Neural progenitor cell (in vitro differentiated cells): Measurements from ENCODE around the gene NTRK1. TPM values are rescaled to one million over a fixed set of nuclear protein-coding genes. Genes with fewer than 3 reads are reported as not detected.

ENCODE experiments used
- DNase-seq: peaks from one replicate; pipeline ENCODE4 v3.0.0-alpha.2; 2016; ENCODE audit warnings: low spot score
- H2AFZ ChIP-seq: fragments of 200-600 bp; sonication (generic); replicated peaks from 2 replicates; pipeline ENCODE4 v1.6.1; 2016; ENCODE audit warnings: antibody characterized with exemption
- H3F3A ChIP-seq: fragments of 200-600 bp; sonication (generic); 2 replicates; pipeline ENCODE4 v1.6.1; 2016; ENCODE audit warnings: antibody characterized with exemption, low read depth
- H3K27ac ChIP-seq: fragments of 200-600 bp; sonication (generic); 2 replicates; pipeline ENCODE4 v1.5.1; 2016; ENCODE audit warnings: mild to moderate bottlenecking
- H3K27me3 ChIP-seq: fragments of 200-600 bp; sonication (generic); 2 replicates; pipeline ENCODE4 v1.6.1; 2016; ENCODE audit warnings: mild to moderate bottlenecking, moderate library complexity
- H3K36me3 ChIP-seq: fragments of 200-600 bp; sonication (generic); 2 replicates; pipeline ENCODE4 v1.5.1; 2016
- H3K4me1 ChIP-seq: fragments of 200-600 bp; sonication (generic); 2 replicates; pipeline ENCODE4 v1.6.1; 2016; ENCODE audit warnings: mixed run types
- H3K4me2 ChIP-seq: fragments of 200-600 bp; sonication (generic); 2 replicates; pipeline ENCODE4 v1.6.1; 2016
- H3K4me3 ChIP-seq: fragments of 200-600 bp; sonication (generic); 2 replicates; pipeline ENCODE4 v1.5.1; 2016
- H3K79me2 ChIP-seq: fragments of 200-600 bp; sonication (generic); 2 replicates; pipeline ENCODE4 v1.6.1; 2016; ENCODE audit warnings: low read depth
- H3K9ac ChIP-seq: fragments of 200-600 bp; sonication (generic); 2 replicates; pipeline ENCODE4 v1.6.1; 2016
- H3K9me3 ChIP-seq: fragments of 200-600 bp; sonication (generic); 2 replicates; pipeline ENCODE4 v1.5.1; 2016; ENCODE audit warnings: low read depth
- H4K20me1 ChIP-seq: fragments of 200-600 bp; sonication (generic); 2 replicates; pipeline ENCODE4 v1.6.1; 2016; ENCODE audit warnings: low read depth
- H3K27ac Mint-ChIP-seq: 3 replicates; pipeline ENCODE4 v1.8.0; 2021; ENCODE audit warnings: mixed read lengths
- H3K27me3 Mint-ChIP-seq: 2 replicates; pipeline ENCODE4 v1.8.0; 2022; ENCODE audit warnings: low read depth, mild to moderate bottlenecking, inconsistent platforms, moderate library complexity, mixed read lengths; ENCODE audit not compliant: insufficient read depth
- H3K36me3 Mint-ChIP-seq: 3 replicates; pipeline ENCODE4 v1.8.0; 2021; ENCODE audit warnings: mixed read lengths
- H3K4me1 Mint-ChIP-seq: 3 replicates; pipeline ENCODE4 v1.8.0; 2021; ENCODE audit warnings: mixed read lengths
- H3K4me3 Mint-ChIP-seq: 3 replicates; pipeline ENCODE4 v1.8.0; 2021; ENCODE audit warnings: mild to moderate bottlenecking, moderate library complexity, mixed read lengths
- H3K9me3 Mint-ChIP-seq: 3 replicates; pipeline ENCODE4 v1.8.0; 2020; ENCODE audit warnings: mixed read lengths
- CTCF ChIP-seq: fragments of 200-600 bp; sonication (generic); IDR thresholded peaks from 2 replicates; pipeline ENCODE4 v1.5.1; 2017; ENCODE audit warnings: antibody characterized with exemption, mild to moderate bottlenecking
- EZH2 ChIP-seq: fragments of 200-600 bp; sonication (generic); IDR thresholded peaks from 2 replicates; pipeline ENCODE4 v1.6.1; 2017; ENCODE audit warnings: antibody characterized with exemption, mild to moderate bottlenecking, moderate library complexity
- EZH2phosphoT487 ChIP-seq: fragments of 200-600 bp; sonication (generic); IDR thresholded peaks from 2 replicates; pipeline ENCODE4 v1.6.1; 2017; ENCODE audit warnings: antibody characterized with exemption
- total RNA-seq: library from RNA; depleted of rRNA; stranded (reverse); fragments of >200 nt; gene quantifications from 2 replicates; pipeline ENCODE4 v1.2.3, GENCODE V29; 2015; ENCODE audit warnings: low replicate concordance

NTRK1 gene
- total RNA-seq, 1 donor from 2014 or later, result not detected

GRCh38 chr1:156930483-156930882, 69.8 kb downstream of the NTRK1 start:
- Mint-ChIP-seq H3K9me3 (peaks cover 3% of the 10 kb centered on the region), H3K36me3 (peaks cover 3% of the 10 kb centered on the region), H3K4me3 (no peak overlapping the region), H3K4me1 (peaks cover 19% of the 10 kb centered on the region), H3K27me3 (peaks cover 48% of the 10 kb centered on the region), H3K27ac (no peak overlapping the region)
- no peak for TF ChIP-seq EZH2phosphoT487
- TF ChIP-seq CTCF, result no peak
- TF ChIP-seq EZH2, result no peak
- Histone ChIP-seq H3K36me3 (no peaks in the 10 kb centered on the region), H3F3A (no peaks in the 10 kb centered on the region), H3K4me3 (no peak overlapping the region), H3K27ac (no peak overlapping the region), H3K9me3 (no peaks in the 10 kb centered on the region), H4K20me1 (peaks cover 17% of the 10 kb centered on the region), H3K79me2 (no peaks in the 10 kb centered on the region), H2AFZ (no peak overlapping the region), H3K4me2 (no peak overlapping the region), H3K4me1 (peaks cover 15% of the 10 kb centered on the region), H3K27me3 (peaks cover 65% of the 10 kb centered on the region), H3K9ac (no peak overlapping the region)
- DNase-seq, result no peak

Other genes with a start within 250 kb of the NTRK1 start
- gene HAPLN2, start 241.4 kb upstream of the NTRK1 start, total RNA-seq, result 0.65 TPM in 1 of 2 replicates, not detected in the other
- 0.46 TPM in 1 of 2 replicates, not detected in the other for gene BCAN, start 218.7 kb upstream of the NTRK1 start, total RNA-seq
- gene NES, start 183.5 kb upstream of the NTRK1 start, total RNA-seq, result 83.8 and 219 TPM in 2 replicates
- gene CRABP2, start 155.3 kb upstream of the NTRK1 start, total RNA-seq, result 110 and 156 TPM in 2 replicates
- 21.4 and 26.5 TPM in 2 replicates for gene METTL25B, start 132.4 kb upstream of the NTRK1 start, total RNA-seq
- 17.4 and 23.7 TPM in 2 replicates for gene ISG20L2, start 132.1 kb upstream of the NTRK1 start, total RNA-seq
- gene MRPL24, start 119.8 kb upstream of the NTRK1 start, total RNA-seq, result 21.4 and 24.7 TPM in 2 replicates
- 246 and 366 TPM in 2 replicates for gene HDGF, start 109.2 kb upstream of the NTRK1 start, total RNA-seq
- gene PRCC, start 93.3 kb upstream of the NTRK1 start, total RNA-seq, result 30.1 and 43.1 TPM in 2 replicates
- gene SH2D2A, start 44.0 kb upstream of the NTRK1 start, total RNA-seq, result 1.2 TPM in 1 of 2 replicates, not detected in the other
- not detected in 2 replicates for gene INSRR, start 1.7 kb upstream of the NTRK1 start, total RNA-seq
- gene PEAR1, start 32.9 kb downstream of the NTRK1 start, total RNA-seq, result 0.06 TPM in 1 of 2 replicates, not detected in the other
- not detected in 2 replicates for gene LRRC71, start 59.8 kb downstream of the NTRK1 start, total RNA-seq
- gene ARHGEF11, start 184.9 kb downstream of the NTRK1 start, total RNA-seq, result 31.9 and 33.8 TPM in 2 replicates
- gene ETV3L, start 238.9 kb downstream of the NTRK1 start, total RNA-seq, result 0.25 TPM in 1 of 2 replicates, not detected in the other